G401 (cell line): ENCODE data around the gene DEPDC1B. TPM values are rescaled to one million over a fixed set of nuclear protein-coding genes. Genes with fewer than 3 reads are reported as not detected.
"Not testable (repeated sequence)": the region's sequence is repeated elsewhere in the genome, so short reads cannot be mapped to it uniquely, and the experiment has no call there.

Experiments used
- DNase-seq: peaks from one replicate; pipeline ENCODE4 v3.0.0-alpha.2; 2015; ENCODE audit warnings: low spot score
- in situ Hi-C: cut with HindIII; loops from 2 replicates; pipeline ENCODE4 v1.10.0; 2016; ENCODE audit warnings: low sequenced_read_pairs, mixed read lengths
- total RNA-seq: library from RNA; depleted of rRNA; stranded (reverse); fragments of >200 nt; shearing (Covaris generic); gene quantifications from 2 replicates; pipeline ENCODE4 v1.2.3, GENCODE V29; 2014; rRNA removed

DEPDC1B gene
- 164 and 223 TPM in 2 replicates for total RNA-seq

GRCh38 chr5:60699609-60700415 is at the start of gene DEPDC1B:
TSS of gene DEPDC1B (minus strand) at chr5:60700166. CDS start at chr5:60700093, 73 bp downstream.
- in situ Hi-C loops = no loop called here
- peak; percentile 87 for DNase-seq

GRCh38 chr5:60744682-60745081 is 44.7 kb upstream of the DEPDC1B start:
- no peak for DNase-seq

GRCh38 chr5:60743511-60744314 is 43.7 kb upstream of the DEPDC1B start:
- DNase-seq = no peak
- in situ Hi-C loops = no loop called here

More at GRCh38 chr5:60744682-60745081, 44.7 kb upstream of the DEPDC1B start:
- in situ Hi-C loops = no loop called here

- DNase-seq = no peak
- in situ Hi-C loops = no loop called here
Observed at GRCh38 chr5:60740322-60740721, 40.4 kb upstream of the DEPDC1B start.

GRCh38 chr5:60738933-60739332 is 39.0 kb upstream of the DEPDC1B start:
- no peak for DNase-seq
- in situ Hi-C loops = no loop called here

- in situ Hi-C loops = no loop called here
- DNase-seq = no peak
Observed at GRCh38 chr5:60738461-60738860, 38.5 kb upstream of the DEPDC1B start.

- in situ Hi-C loops, DNase-seq: not testable (repeated sequence)
Observed at GRCh38 chr5:60730858-60731257, 30.9 kb upstream of the DEPDC1B start.

GRCh38 chr5:60727033-60727679 is 27.2 kb upstream of the DEPDC1B start:
- in situ Hi-C loops = no loop called here
- no peak for DNase-seq

- in situ Hi-C loops = no loop called here
- no peak for DNase-seq
Observed at GRCh38 chr5:60724126-60724525, 24.2 kb upstream of the DEPDC1B start.

- in situ Hi-C loops = no loop called here
Observed at GRCh38 chr5:60722416-60722815, 22.4 kb upstream of the DEPDC1B start.

GRCh38 chr5:60719329-60719728 is 19.4 kb upstream of the DEPDC1B start:
- in situ Hi-C loops = no loop called here

More at GRCh38 chr5:60722416-60722815, 22.4 kb upstream of the DEPDC1B start:
- no peak for DNase-seq

GRCh38 chr5:60718166-60718892 is 18.4 kb upstream of the DEPDC1B start:
- in situ Hi-C loops = no loop called here
- no peak for DNase-seq

More at GRCh38 chr5:60719329-60719728, 19.4 kb upstream of the DEPDC1B start:
- no peak for DNase-seq

GRCh38 chr5:60715201-60715928 is 15.4 kb upstream of the DEPDC1B start:
- in situ Hi-C loops, DNase-seq: not testable (repeated sequence)

- in situ Hi-C loops = no loop called here
Observed at GRCh38 chr5:60712950-60713349, 13.0 kb upstream of the DEPDC1B start.

GRCh38 chr5:60711892-60712291 is 11.9 kb upstream of the DEPDC1B start:
- in situ Hi-C loops, DNase-seq: not testable (repeated sequence)

More at GRCh38 chr5:60712950-60713349, 13.0 kb upstream of the DEPDC1B start:
- DNase-seq = no peak

GRCh38 chr5:60710362-60710761 is 10.4 kb upstream of the DEPDC1B start:
- in situ Hi-C loops = no loop called here
- no peak for DNase-seq

- in situ Hi-C loops = no loop called here
- no peak for DNase-seq
Observed at GRCh38 chr5:60705144-60705543, 5.2 kb upstream of the DEPDC1B start.

- DNase-seq = no peak
- in situ Hi-C loops = no loop called here
Observed at GRCh38 chr5:60703944-60704343, 4.0 kb upstream of the DEPDC1B start.
